GM21367 (cell line): ENCODE results near the gene PCDHGB6.
"Not testable (repeated sequence)": the region's sequence is repeated elsewhere in the genome, so short reads cannot be mapped to it uniquely, and the experiment has no call there.

Experiments used
- ATAC-seq: cut with Tn5 transposase; IDR thresholded peaks from one replicate; pipeline ENCODE4 v1.9.1; 2021; ENCODE audit not compliant: unreplicated experiment

The PCDHGB6 gene

DNA sequence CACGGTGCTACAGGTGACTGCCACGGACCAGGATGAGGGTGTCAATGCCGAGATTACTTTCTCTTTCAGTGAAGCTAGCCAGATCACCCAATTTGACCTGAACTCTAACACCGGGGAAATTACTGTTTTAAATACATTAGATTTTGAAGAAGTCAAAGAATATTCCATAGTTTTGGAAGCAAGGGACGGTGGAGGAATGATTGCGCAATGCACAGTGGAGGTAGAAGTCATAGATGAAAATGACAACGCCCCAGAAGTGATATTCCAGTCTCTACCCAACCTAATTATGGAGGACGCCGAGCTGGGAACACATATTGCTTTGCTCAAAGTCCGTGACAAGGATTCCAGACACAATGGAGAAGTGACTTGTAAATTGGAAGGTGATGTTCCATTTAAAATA, 19.2 kb upstream of the PCDHGB6 start:
- ATAC-seq, result no peak

DNA sequence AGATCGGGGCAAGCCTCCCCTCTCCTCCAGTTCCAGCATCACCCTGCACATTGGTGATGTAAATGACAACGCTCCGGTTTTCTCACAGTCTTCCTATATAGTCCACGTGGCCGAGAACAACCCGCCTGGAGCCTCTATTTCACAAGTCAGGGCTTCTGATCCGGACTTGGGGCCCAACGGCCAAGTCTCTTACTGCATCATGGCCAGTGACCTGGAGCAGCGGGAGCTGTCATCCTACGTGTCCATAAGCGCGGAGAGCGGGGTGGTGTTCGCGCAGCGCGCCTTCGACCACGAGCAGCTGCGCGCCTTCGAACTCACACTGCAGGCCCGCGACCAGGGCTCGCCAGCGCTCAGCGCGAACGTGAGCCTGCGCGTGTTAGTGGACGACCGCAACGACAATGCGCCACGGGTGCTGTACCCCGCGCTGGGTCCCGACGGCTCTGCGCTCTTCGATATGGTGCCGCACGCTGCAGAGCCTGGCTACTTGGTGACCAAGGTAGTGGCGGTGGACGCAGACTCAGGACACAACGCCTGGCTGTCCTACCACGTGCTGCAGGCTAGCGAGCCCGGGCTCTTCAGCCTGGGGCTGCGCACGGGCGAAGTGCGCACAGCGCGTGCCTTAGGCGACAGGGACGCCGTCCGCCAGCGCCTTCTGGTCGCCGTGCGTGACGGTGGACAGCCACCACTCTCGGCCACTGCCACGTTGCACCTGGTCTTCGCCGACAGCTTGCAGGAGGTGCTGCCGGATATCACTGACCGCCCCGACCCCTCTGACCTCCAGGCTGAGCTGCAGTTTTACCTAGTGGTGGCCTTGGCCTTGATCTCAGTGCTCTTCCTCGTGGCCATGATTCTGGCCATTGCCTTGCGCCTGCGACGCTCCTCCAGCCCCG, 18.4 kb upstream of the PCDHGB6 start:
- ATAC-seq, result no peak

DNA sequence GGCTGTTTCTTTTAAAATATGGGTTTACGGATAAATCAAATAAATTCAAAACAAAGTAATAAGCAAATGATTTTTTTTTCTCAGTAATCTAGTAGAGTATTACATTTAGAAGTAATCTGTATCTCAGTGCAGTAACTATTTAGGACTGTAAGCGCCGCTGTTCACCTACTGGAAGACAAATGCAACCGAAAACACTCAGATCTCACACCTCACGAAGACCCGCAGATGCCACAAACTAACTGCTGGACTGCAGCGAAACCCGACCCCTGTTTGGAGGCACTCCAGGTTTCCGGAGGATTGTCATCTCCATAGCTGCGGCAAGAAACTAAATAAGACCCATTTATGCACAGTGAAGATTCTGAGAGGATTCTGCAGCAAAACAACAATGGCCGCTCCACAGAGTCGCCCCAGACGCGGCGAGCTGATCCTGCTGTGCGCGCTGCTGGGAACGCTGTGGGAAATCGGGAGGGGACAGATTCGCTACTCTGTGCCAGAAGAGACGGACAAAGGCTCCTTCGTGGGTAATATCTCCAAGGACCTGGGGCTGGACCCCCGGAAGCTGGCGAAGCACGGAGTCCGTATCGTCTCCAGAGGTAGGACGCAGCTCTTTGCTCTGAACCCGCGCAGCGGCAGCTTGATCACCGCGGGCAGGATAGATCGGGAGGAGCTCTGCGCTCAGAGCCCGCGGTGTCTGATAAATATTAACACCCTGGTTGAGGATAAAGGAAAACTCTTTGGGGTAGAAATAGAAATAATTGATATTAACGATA, 15.2 kb upstream of the PCDHGB6 start, which contains the start of gene PCDHGA8:
TSS of gene PCDHGA8 (plus strand) at position 205 of the 770 bp plus-strand sequence. CDS start at position 386, 181 bp downstream.
- no peak for ATAC-seq

GRCh38 chr5:141393267-141393666, 14.6 kb upstream of the PCDHGB6 start:
- no peak for ATAC-seq

- not testable (repeated sequence) for ATAC-seq
Observed at GRCh38 chr5:141394401-141395187, 13.2 kb upstream of the PCDHGB6 start.

GRCh38 chr5:141397756-141398551, 9.9 kb upstream of the PCDHGB6 start, which contains the start of gene PCDHGB5:
Gene PCDHGB5, plus strand, starts transcription at chr5:141397947. Its CDS starts 181 bp downstream, at chr5:141398128.
- peak; percentile 47 for ATAC-seq

- ATAC-seq, result no peak
Observed at GRCh38 chr5:141398608-141399007, 9.2 kb upstream of the PCDHGB6 start.

DNA sequence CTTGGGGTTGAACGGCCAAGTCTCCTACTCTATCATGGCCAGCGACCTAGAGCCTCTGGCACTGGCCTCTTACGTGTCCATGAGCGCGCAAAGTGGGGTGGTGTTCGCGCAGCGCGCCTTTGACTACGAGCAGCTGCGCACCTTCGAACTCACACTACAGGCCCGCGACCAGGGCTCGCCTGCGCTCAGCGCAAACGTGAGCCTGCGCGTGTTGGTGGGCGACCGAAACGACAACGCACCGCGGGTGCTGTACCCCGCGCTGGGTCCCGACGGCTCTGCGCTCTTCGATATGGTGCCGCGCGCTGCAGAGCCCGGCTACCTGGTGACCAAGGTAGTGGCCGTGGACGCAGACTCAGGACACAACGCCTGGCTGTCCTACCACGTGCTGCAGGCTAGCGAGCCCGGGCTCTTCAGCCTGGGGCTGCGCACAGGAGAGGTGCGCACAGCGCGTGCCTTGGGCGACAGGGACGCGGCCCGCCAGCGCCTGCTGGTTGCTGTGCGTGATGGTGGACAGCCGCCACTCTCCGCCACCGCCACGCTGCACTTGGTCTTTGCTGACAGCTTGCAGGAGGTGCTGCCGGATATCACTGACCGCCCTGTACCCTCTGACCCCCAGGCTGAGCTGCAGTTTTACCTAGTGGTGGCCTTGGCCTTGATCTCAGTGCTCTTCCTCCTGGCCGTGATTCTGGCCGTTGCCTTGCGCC, 8.1 kb upstream of the PCDHGB6 start:
- ATAC-seq, result no peak

- no peak for ATAC-seq
Observed at GRCh38 chr5:141402553-141403243, 5.1 kb upstream of the PCDHGB6 start, which contains the start of gene PCDHGA9. Gene PCDHGA9, plus strand, starts transcription at chr5:141402778. Its CDS starts 175 bp downstream, at chr5:141402953.

DNA sequence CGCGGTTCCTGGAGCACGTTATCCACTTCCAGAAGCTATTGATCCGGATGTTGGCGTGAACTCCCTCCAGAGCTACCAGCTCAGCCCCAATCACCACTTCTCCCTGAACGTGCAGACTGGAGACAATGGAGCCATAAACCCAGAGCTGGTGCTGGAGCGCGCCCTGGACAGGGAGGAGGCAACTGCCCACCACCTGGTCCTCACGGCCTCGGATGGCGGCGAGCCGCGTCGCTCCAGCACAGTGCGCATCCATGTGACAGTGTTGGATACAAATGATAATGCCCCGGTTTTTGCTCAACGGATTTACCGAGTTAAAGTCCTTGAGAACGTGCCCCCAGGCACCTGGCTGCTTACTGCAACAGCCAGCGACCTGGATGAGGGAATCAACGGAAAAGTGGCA, 4.4 kb upstream of the PCDHGB6 start:
- no peak for ATAC-seq

DNA sequence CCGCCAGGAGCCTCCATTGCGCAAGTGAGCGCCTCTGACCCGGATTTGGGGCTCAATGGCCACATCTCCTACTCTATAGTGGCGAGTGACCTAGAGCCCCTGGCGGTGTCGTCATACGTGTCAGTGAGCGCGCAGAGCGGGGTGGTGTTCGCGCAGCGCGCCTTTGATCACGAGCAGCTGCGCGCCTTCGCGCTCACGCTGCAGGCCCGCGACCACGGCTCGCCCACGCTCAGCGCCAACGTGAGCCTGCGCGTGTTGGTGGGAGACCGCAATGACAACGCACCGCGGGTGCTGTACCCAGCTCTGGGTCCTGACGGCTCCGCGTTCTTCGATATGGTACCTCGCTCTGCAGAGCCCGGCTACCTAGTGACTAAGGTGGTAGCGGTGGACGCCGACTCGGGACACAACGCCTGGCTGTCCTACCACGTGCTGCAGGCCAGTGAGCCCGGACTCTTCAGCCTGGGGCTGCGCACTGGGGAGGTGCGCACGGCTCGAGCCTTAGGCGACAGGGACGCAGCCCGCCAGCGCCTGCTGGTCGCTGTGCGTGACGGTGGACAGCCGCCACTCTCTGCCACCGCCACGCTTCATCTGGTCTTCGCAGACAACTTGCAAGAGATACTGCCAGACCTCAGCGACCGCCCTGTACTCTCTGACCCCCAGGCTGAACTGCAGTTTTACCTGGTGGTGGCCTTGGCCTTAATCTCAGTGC, 1.9 kb downstream of the PCDHGB6 start:
- ATAC-seq, result no peak

DNA sequence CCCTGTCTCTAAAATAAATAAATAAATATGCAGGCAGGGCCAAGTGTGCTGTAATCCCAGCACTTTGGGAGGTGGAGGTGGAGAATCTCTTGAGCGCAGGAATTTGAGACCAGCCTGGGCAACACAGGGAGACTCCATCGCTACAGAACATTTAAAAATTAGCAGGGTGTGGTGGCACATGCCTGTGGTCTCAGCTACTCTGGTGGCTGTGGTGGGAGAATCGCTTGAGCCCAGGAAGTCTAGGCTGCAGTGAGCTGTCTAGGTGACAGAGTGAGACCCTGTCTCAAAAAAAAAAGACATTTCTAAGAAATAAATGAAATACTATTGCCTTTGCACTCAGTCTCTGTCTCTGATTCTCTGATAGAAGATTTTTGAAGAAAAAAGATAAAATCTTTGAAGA, 3.8 kb downstream of the PCDHGB6 start:
- no peak for ATAC-seq

GRCh38 chr5:141412854-141413539, 5.2 kb downstream of the PCDHGB6 start, which contains the start of gene PCDHGA10:
Gene PCDHGA10, plus strand, starts transcription at chr5:141412987. Its CDS starts 189 bp downstream, at chr5:141413176.
- ATAC-seq, result peak; percentile 71

- no peak for ATAC-seq
Observed at GRCh38 chr5:141413540-141414069, 5.8 kb downstream of the PCDHGB6 start.

GRCh38 chr5:141414548-141415274, 6.9 kb downstream of the PCDHGB6 start:
- ATAC-seq, result not testable (repeated sequence)

DNA sequence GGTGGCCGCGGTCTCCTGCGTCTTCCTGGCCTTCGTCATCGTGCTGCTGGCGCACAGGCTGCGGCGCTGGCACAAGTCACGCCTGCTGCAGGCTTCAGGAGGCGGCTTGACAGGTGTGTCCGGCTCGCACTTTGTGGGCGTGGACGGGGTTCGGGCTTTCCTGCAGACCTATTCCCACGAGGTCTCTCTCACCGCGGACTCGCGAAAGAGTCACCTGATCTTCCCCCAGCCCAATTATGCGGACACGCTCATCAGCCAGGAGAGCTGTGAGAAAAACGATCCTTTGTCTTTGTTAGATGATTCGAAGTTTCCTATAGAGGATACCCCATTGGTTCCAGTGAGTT, 7.4 kb downstream of the PCDHGB6 start:
- ATAC-seq, result not testable (repeated sequence)
